ENCODE results near the gene GHRHR.

DNA sequence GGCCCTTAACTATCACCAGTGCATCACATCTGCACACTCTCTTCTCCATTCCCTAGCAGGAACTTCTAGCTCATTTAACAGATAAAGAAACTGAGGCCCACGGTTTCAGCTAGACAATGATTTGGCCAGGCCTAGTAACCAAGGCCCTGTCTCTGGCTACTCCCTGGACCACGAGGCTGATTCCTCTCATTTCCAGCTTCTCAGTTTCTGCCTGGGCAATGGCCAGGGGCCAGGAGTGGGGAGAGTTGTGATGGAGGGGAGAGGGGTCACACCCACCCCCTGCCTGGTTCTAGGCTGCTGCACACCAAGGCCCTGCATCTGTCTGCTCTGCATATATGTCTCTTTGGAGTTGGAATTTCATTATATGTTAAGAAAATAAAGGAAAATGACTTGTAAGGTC, 38.6 kb upstream of the GHRHR start:
- no peak for TF ChIP-seq CTCF (IDR thresholded peaks at IDR 0.05; ENCODE audit: insufficient read depth, low read length)
- TF ChIP-seq, protein P1, sequence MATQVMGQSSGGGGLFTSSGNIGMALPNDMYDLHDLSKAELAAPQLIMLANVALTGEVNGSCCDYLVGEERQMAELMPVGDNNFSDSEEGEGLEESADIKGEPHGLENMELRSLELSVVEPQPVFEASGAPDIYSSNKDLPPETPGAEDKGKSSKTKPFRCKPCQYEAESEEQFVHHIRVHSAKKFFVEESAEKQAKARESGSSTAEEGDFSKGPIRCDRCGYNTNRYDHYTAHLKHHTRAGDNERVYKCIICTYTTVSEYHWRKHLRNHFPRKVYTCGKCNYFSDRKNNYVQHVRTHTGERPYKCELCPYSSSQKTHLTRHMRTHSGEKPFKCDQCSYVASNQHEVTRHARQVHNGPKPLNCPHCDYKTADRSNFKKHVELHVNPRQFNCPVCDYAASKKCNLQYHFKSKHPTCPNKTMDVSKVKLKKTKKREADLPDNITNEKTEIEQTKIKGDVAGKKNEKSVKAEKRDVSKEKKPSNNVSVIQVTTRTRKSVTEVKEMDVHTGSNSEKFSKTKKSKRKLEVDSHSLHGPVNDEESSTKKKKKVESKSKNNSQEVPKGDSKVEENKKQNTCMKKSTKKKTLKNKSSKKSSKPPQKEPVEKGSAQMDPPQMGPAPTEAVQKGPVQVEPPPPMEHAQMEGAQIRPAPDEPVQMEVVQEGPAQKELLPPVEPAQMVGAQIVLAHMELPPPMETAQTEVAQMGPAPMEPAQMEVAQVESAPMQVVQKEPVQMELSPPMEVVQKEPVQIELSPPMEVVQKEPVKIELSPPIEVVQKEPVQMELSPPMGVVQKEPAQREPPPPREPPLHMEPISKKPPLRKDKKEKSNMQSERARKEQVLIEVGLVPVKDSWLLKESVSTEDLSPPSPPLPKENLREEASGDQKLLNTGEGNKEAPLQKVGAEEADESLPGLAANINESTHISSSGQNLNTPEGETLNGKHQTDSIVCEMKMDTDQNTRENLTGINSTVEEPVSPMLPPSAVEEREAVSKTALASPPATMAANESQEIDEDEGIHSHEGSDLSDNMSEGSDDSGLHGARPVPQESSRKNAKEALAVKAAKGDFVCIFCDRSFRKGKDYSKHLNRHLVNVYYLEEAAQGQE (IDR thresholded peaks at IDR 0.05; ENCODE audit: insufficient replicate concordance, low read depth), result no peak
- TF ChIP-seq GABPA (IDR thresholded peaks at IDR 0.05; ENCODE audit: low read depth), result no peak
- TF ChIP-seq POLR2AphosphoS5 (IDR thresholded peaks at IDR 0.05; ENCODE audit: low read depth), result no peak
- TF ChIP-seq SPI1 (IDR thresholded peaks at IDR 0.05; ENCODE audit: borderline replicate concordance, low read depth), result no peak
